Uterus (tissue), 2 donors: ENCODE measurements around the gene NLK.

Experiments
- POLR2A ChIP-seq, 2 donors: fragments of 450-650 bp; IDR thresholded peaks; one replicate each; pipeline ENCODE4 v1.6.1; 2016; ENCODE audit warnings: antibody characterized with exemption in 2 of 2, mild to moderate bottlenecking in 1 of 2, moderate library complexity in 1 of 2
- TF ChIP-seq, protein P1 (sequence below), 4 experiments: fragments of 200-600 bp in 2 of 4; fragments of 450-650 bp in 2 of 4; sonication (generic) in 2 of 4; IDR thresholded peaks; one replicate each; pipeline ENCODE4 v1.5.1; 2016 to 2019; ENCODE audit warnings: antibody characterized with exemption in 4 of 4, mild to moderate bottlenecking in 2 of 4, moderate library complexity in 1 of 4

DNA sequence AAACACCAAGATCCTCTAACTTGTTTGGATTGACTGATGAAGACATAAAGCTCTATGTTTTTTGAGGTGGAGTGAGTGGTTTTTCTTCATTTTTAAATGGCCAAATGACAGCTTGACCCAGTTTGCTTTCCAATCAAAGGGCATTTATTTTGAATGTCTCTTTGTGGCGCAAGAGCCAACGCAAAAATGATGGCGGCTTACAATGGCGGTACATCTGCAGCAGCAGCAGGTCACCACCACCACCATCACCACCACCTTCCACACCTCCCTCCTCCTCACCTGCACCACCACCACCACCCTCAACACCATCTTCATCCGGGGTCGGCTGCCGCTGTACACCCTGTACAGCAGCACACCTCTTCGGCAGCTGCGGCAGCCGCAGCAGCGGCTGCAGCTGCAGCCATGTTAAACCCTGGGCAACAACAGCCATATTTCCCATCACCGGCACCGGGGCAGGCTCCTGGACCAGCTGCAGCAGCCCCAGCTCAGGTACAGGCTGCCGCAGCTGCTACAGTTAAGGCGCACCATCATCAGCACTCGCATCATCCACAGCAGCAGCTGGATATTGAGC, 329 bp downstream of the NLK start:
- TF ChIP-seq, protein P1, sequence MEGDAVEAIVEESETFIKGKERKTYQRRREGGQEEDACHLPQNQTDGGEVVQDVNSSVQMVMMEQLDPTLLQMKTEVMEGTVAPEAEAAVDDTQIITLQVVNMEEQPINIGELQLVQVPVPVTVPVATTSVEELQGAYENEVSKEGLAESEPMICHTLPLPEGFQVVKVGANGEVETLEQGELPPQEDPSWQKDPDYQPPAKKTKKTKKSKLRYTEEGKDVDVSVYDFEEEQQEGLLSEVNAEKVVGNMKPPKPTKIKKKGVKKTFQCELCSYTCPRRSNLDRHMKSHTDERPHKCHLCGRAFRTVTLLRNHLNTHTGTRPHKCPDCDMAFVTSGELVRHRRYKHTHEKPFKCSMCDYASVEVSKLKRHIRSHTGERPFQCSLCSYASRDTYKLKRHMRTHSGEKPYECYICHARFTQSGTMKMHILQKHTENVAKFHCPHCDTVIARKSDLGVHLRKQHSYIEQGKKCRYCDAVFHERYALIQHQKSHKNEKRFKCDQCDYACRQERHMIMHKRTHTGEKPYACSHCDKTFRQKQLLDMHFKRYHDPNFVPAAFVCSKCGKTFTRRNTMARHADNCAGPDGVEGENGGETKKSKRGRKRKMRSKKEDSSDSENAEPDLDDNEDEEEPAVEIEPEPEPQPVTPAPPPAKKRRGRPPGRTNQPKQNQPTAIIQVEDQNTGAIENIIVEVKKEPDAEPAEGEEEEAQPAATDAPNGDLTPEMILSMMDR (IDR thresholded peaks at IDR 0.05) = no peak
- TF ChIP-seq POLR2A (IDR thresholded peaks at IDR 0.05) = no peak
